KMS-11 (cell line): Measurements from ENCODE around the gene FAM174C.

Experiments
- H2AFZ ChIP-seq: fragments of 200-600 bp; sonication (generic); 2 replicates; pipeline ENCODE4 v1.6.1; 2016; ENCODE audit warnings: antibody characterized with exemption, mixed run types, low read depth
- H3K27ac ChIP-seq: fragments of 200-600 bp; sonication (generic); 2 replicates; pipeline ENCODE4 v1.6.1; 2016; ENCODE audit warnings: mild to moderate bottlenecking, mixed run types
- H3K27me3 ChIP-seq: fragments of 200-600 bp; sonication (generic); 2 replicates; pipeline ENCODE4 v1.6.1; 2017; ENCODE audit warnings: mild to moderate bottlenecking, low read depth, mixed run types, moderate library complexity; ENCODE audit not compliant: insufficient read depth
- H3K36me3 ChIP-seq: fragments of 200-600 bp; sonication (generic); 2 replicates; pipeline ENCODE4 v1.6.1; 2017; ENCODE audit warnings: mild to moderate bottlenecking, mixed run types; ENCODE audit not compliant: insufficient read depth
- H3K4me1 ChIP-seq: fragments of 200-600 bp; sonication (generic); 2 replicates; pipeline ENCODE4 v1.6.1; 2016; ENCODE audit warnings: mild to moderate bottlenecking, low read depth, mixed run types; ENCODE audit not compliant: poor library complexity, severe bottlenecking
- H3K4me2 ChIP-seq: fragments of 200-600 bp; sonication (generic); 2 replicates; pipeline ENCODE4 v1.7.0; 2016; ENCODE audit warnings: mild to moderate bottlenecking, mixed run types
- H3K4me3 ChIP-seq: fragments of 200-600 bp; sonication (generic); IDR thresholded peaks from 2 replicates; pipeline ENCODE4 v1.6.1; 2017; ENCODE audit warnings: low read depth, low read length, mixed read lengths; ENCODE audit not compliant: insufficient read depth
- H3K79me2 ChIP-seq: fragments of 200-600 bp; sonication (generic); 2 replicates; pipeline ENCODE4 v1.6.1; 2016; ENCODE audit warnings: low read depth, mixed run types; ENCODE audit not compliant: insufficient read depth
- H3K9ac ChIP-seq: fragments of 200-600 bp; sonication (generic); 2 replicates; pipeline ENCODE4 v1.6.1; 2016; ENCODE audit warnings: mild to moderate bottlenecking, mixed run types
- H4K20me1 ChIP-seq: fragments of 200-600 bp; sonication (generic); 2 replicates; pipeline ENCODE4 v1.6.1; 2016; ENCODE audit warnings: mild to moderate bottlenecking, mixed run types; ENCODE audit not compliant: insufficient read depth
- CTCF ChIP-seq: fragments of 200-600 bp; sonication (generic); conservative IDR thresholded peaks from 2 replicates; pipeline ENCODE4 v1.6.1; 2017; ENCODE audit warnings: low read depth, mild to moderate bottlenecking, antibody characterized with exemption, low read length, moderate library complexity, mixed read lengths

The FAM174C gene

GRCh38 chr19:1285737-1286360, 10.5 kb downstream of the FAM174C start, which contains the start of gene EFNA2:
TSS of gene EFNA2 (plus strand) at chr19:1285873. CDS start at chr19:1286169, 296 bp downstream.
- H4K20me1 ChIP-seq = no peaks in the 10 kb centered on the region
- H3K79me2 ChIP-seq = no peaks in the 10 kb centered on the region
- H3K9ac ChIP-seq = no peak within 1 kb of the TSS
- no peak for TF ChIP-seq CTCF
- H3K27ac ChIP-seq = no peak within 1 kb of the TSS
- H3K4me3 ChIP-seq = no peak within 1 kb of the TSS
- no peaks in the 10 kb centered on the region for H3K36me3 ChIP-seq
- H3K27me3 ChIP-seq = peaks cover 69% of the 10 kb centered on the region
- H3K4me2 ChIP-seq = no peak within 1 kb of the TSS
- no peaks in the 10 kb centered on the region for H3K4me1 ChIP-seq
- no peak within 1 kb of the TSS for H2AFZ ChIP-seq

- peaks cover 78% of the 10 kb centered on the region for H3K27me3 ChIP-seq
- H3K4me3 ChIP-seq = no peak overlapping the region
- H3K36me3 ChIP-seq = no peaks in the 10 kb centered on the region
- H4K20me1 ChIP-seq = no peaks in the 10 kb centered on the region
- no peak overlapping the region for H3K27ac ChIP-seq
- H3K4me1 ChIP-seq = peaks cover 3% of the 10 kb centered on the region
- no peak overlapping the region for H3K9ac ChIP-seq
- no peak overlapping the region for H2AFZ ChIP-seq
- H3K79me2 ChIP-seq = no peaks in the 10 kb centered on the region
- TF ChIP-seq CTCF = no peak
- no peak overlapping the region for H3K4me2 ChIP-seq
These were observed 11.4 kb downstream of the FAM174C start for GRCh38 chr19:1286487-1287353.

- no peak overlapping the region for H3K4me2 ChIP-seq
- H3K4me1 ChIP-seq = peaks cover 12% of the 10 kb centered on the region
- no peak overlapping the region for H2AFZ ChIP-seq
- no peak overlapping the region for H3K4me3 ChIP-seq
- H3K9ac ChIP-seq = no peak overlapping the region
- no peaks in the 10 kb centered on the region for H3K79me2 ChIP-seq
- no peaks in the 10 kb centered on the region for H3K36me3 ChIP-seq
- H3K27ac ChIP-seq = no peak overlapping the region
- peaks cover 86% of the 10 kb centered on the region for H3K27me3 ChIP-seq
- no peaks in the 10 kb centered on the region for H4K20me1 ChIP-seq
- no peak for TF ChIP-seq CTCF
These were observed 12.3 kb downstream of the FAM174C start for GRCh38 chr19:1287354-1288225.

GRCh38 chr19:1288226-1288612, 12.9 kb downstream of the FAM174C start:
- no peak for TF ChIP-seq CTCF
- Histone ChIP-seq H3K36me3 (no peaks in the 10 kb centered on the region), H3K27ac (no peak overlapping the region), H2AFZ (no peak overlapping the region), H3K4me1 (peaks cover 14% of the 10 kb centered on the region), H3K4me3 (no peak overlapping the region), H3K9ac (no peak overlapping the region), H3K4me2 (no peak overlapping the region), H3K27me3 (peaks cover 90% of the 10 kb centered on the region), H3K79me2 (no peaks in the 10 kb centered on the region), H4K20me1 (no peaks in the 10 kb centered on the region)
